K562 (cell line): Measurements from ENCODE around the gene SVOP. TPM values are rescaled to one million over a fixed set of nuclear protein-coding genes. Genes with fewer than 3 reads are reported as not detected.
A peak's percentile ranks its signal among the peaks of the same experiment; 100 is the strongest.

ENCODE experiments used
- ARID1B ChIP-seq: fragments of 450-650 bp; IDR thresholded peaks from 2 replicates; pipeline ENCODE4 v1.6.1; 2016; ENCODE audit warnings: antibody characterized with exemption, mild to moderate bottlenecking, inconsistent platforms
- CREB1 ChIP-seq, 2 experiments: sonication (generic) in 1 of 2; formaldehyde crosslinking in 1 of 2; IDR thresholded peaks; 2 replicates each; pipeline versions ENCODE4 v1.6.1 to v1.8.0; 2012 to 2022; ENCODE audit warnings: inconsistent platforms in 1 of 2, mild to moderate bottlenecking in 1 of 2, missing genetic modification reagents in 1 of 2, moderate library complexity in 1 of 2
- CREM ChIP-seq: IDR thresholded peaks from 2 replicates; pipeline ENCODE4 v1.6.1; 2014; ENCODE audit warnings: antibody characterized with exemption, low read depth
- E2F8 ChIP-seq: fragments of 450-650 bp; IDR thresholded peaks from 2 replicates; pipeline ENCODE4 v1.7.1; 2018; ENCODE audit warnings: mild to moderate bottlenecking, low read depth; ENCODE audit not compliant: partially characterized antibody
- HEY1 ChIP-seq: fragments of 250-450 bp; sonication (Bioruptor Pico); IDR thresholded peaks from 2 replicates; pipeline ENCODE4 v1.5.0; 2020; ENCODE audit warnings: mild to moderate bottlenecking, moderate library complexity, borderline replicate concordance
- HINFP ChIP-seq: fragments of 450-650 bp; conservative IDR thresholded peaks from 2 replicates; pipeline ENCODE4 v1.6.1; 2016; ENCODE audit warnings: missing genetic modification characterization, low read depth, mild to moderate bottlenecking, control low read depth, missing compliant biosample characterization
- JUN ChIP-seq, 2 experiments: sonication (generic) in 1 of 2; formaldehyde crosslinking in 1 of 2; IDR thresholded peaks; 2 replicates each; pipeline versions ENCODE4 v1.6.1 to v1.8.0; 2012 to 2022; ENCODE audit warnings: borderline replicate concordance in 2 of 2, mild to moderate bottlenecking in 2 of 2, improper control_type of control experiment in 1 of 2, low read depth in 1 of 2, low read length in 1 of 2, missing genetic modification reagents in 1 of 2
- L3MBTL2 ChIP-seq: fragments of 450-650 bp; IDR thresholded peaks from 2 replicates; pipeline ENCODE4 v1.6.1; 2016; ENCODE audit warnings: mild to moderate bottlenecking, moderate library complexity
- PCBP2 ChIP-seq: fragments of 200-400 bp; formaldehyde crosslinking; IDR thresholded peaks from 2 replicates; pipeline ENCODE4 v1.6.1; 2018; ENCODE audit warnings: low read length, low read depth, mild to moderate bottlenecking, moderate library complexity; ENCODE audit not compliant: poor library complexity, severe bottlenecking
- RNF219 ChIP-seq: fragments of 250-450 bp; sonication (Bioruptor Pico); IDR thresholded peaks from 2 replicates; pipeline ENCODE4 v1.5.0; 2022; ENCODE audit warnings: mild to moderate bottlenecking
- RUNX1 ChIP-seq: sonication (generic); IDR thresholded peaks from 2 replicates; pipeline ENCODE4 v1.6.1; 2016; ENCODE audit warnings: antibody characterized with exemption, low read depth
- SFPQ ChIP-seq: fragments of 200-400 bp; formaldehyde crosslinking; IDR thresholded peaks from 2 replicates; pipeline ENCODE4 v1.6.1; 2017; ENCODE audit warnings: mild to moderate bottlenecking, low read depth, low read length, moderate library complexity
- SMAD3 ChIP-seq: fragments of 450-650 bp; formaldehyde crosslinking; conservative IDR thresholded peaks from 2 replicates; pipeline ENCODE4 v1.4.0; 2020; ENCODE audit warnings: mild to moderate bottlenecking
- USF1 ChIP-seq: sonication (generic); formaldehyde crosslinking; IDR thresholded peaks from 2 replicates; pipeline ENCODE4 v1.9.0; 2022; ENCODE audit warnings: mild to moderate bottlenecking, missing genetic modification reagents
- ZC3H11A ChIP-seq: IDR thresholded peaks from 2 replicates; pipeline ENCODE4 v1.6.1; 2012; ENCODE audit warnings: low read depth, low read length, improper control_type of control experiment
- polyA plus RNA-seq, 8 experiments: library from polyadenylated mRNA; depleted of rRNA in 4 of 8; stranded (reverse) in 5 of 8; unstranded in 3 of 8; fragments of >200 nt; fragmentation: Nextera tagmentation in 2 of 8; fragmentation: Illumina TruSeq in 1 of 8; extraction: Ambion mirVana in 2 of 8; extraction: Trizol in 1 of 8; gene quantifications; 2 replicates each; pipeline versions ENCODE4 v1.2.1 to v1.2.3, GENCODE V29; 2011 to 2014; ENCODE audit warnings: inconsistent platforms in 1 of 8, missing spikeins in 1 of 8
- total RNA-seq, 7 experiments: library from RNA; depleted of rRNA in 6 of 7; stranded (reverse); fragments of >200 nt in 6 of 7; fragmentation: Illumina TruSeq in 2 of 7; extraction: Trizol in 2 of 7; gene quantifications; 2 replicates each; pipeline versions ENCODE4 v1.2.1 to v1.2.3, GENCODE V29; 2011 to 2021; ENCODE audit warnings: low replicate concordance in 1 of 7

SVOP gene
- total and polyA plus RNA-seq, 9 of the 15 experiments (the other 6 are each of a cell fraction or from before 2014, with no cell fraction given) = 0.01 to 0.09 (median 0.06) TPM; not detected in 1

- TF ChIP-seq HINFP (tag) (no peak), CREB1 (IDR thresholded peaks at IDR 0.05) (no peak), CREB1 (CRISPR knock-in tag; IDR thresholded peaks at IDR 0.05) (no peak), PCBP2 (no peak), SMAD3 (CRISPR knock-in tag) (no peak), L3MBTL2 (peak; percentile 40; the same call in 1 of the 2 replicates), SFPQ (no peak), RUNX1 (no peak), CREM (no peak), HEY1 (CRISPR knock-in tag) (no peak), USF1 (CRISPR knock-in tag) (no peak), RNF219 (CRISPR knock-in tag) (no peak), JUN (IDR thresholded peaks at IDR 0.05; ENCODE audit: borderline replicate concordance, low read depth, low read length) (no peak), JUN (CRISPR knock-in tag; IDR thresholded peaks at IDR 0.05; ENCODE audit: borderline replicate concordance) (no peak), ARID1B (no peak), E2F8 (no peak), ZC3H11A (no peak)
Observed at GRCh38 chr12:108950991-108951739, 69.7 kb downstream of the SVOP start (continued).
